KG1 (cell line): ENCODE measurements around the gene CIB4.

ENCODE experiments used
- DNase-seq: peaks from one replicate; lab custom pipeline; 2025; lab: John Stamatoyannopoulos, UW

The CIB4 gene

GRCh38 chr2:26607698-26608097, 33.5 kb downstream of the CIB4 start:
- DNase-seq, result no peak

GRCh38 chr2:26606847-26607190, 34.3 kb downstream of the CIB4 start:
- no peak for DNase-seq

GRCh38 chr2:26605999-26606846, 34.9 kb downstream of the CIB4 start:
- DNase-seq, result no peak

- peak; percentile 10 for DNase-seq
Observed at GRCh38 chr2:26605195-26605998, 35.8 kb downstream of the CIB4 start.

- DNase-seq, result no peak
Observed at GRCh38 chr2:26602575-26602974, 38.6 kb downstream of the CIB4 start.

- no peak for DNase-seq
Observed at GRCh38 chr2:26599387-26599786, 41.8 kb downstream of the CIB4 start.

GRCh38 chr2:26598996-26599373, 42.2 kb downstream of the CIB4 start:
- no peak for DNase-seq

- DNase-seq, result no peak
Observed at GRCh38 chr2:26598336-26598995, 42.7 kb downstream of the CIB4 start.

- no peak for DNase-seq
Observed at GRCh38 chr2:26597197-26597596, 44.0 kb downstream of the CIB4 start.

- DNase-seq, result no peak
Observed at GRCh38 chr2:26595146-26595545, 46.0 kb downstream of the CIB4 start.

- DNase-seq, result no peak
Observed at GRCh38 chr2:26591619-26592505, 49.3 kb downstream of the CIB4 start.

GRCh38 chr2:26590980-26591618, 50.1 kb downstream of the CIB4 start:
- no peak for DNase-seq

GRCh38 chr2:26590508-26590907, 50.7 kb downstream of the CIB4 start:
- no peak for DNase-seq

- no peak for DNase-seq
Observed at GRCh38 chr2:26588576-26588975, 52.6 kb downstream of the CIB4 start.

- no peak for DNase-seq
Observed at GRCh38 chr2:26587994-26588393, 53.2 kb downstream of the CIB4 start.

GRCh38 chr2:26585966-26586365, 55.2 kb downstream of the CIB4 start:
- no peak for DNase-seq

- DNase-seq, result no peak
Observed at GRCh38 chr2:26585100-26585499, 56.1 kb downstream of the CIB4 start.

GRCh38 chr2:26584656-26585055, 56.5 kb downstream of the CIB4 start:
- no peak for DNase-seq

GRCh38 chr2:26584191-26584590, 57.0 kb downstream of the CIB4 start:
- no peak for DNase-seq

- DNase-seq, result no peak
Observed at GRCh38 chr2:26583381-26583911, 57.7 kb downstream of the CIB4 start.

- no peak for DNase-seq
Observed at GRCh38 chr2:26582890-26583289, 58.3 kb downstream of the CIB4 start.
